Measurements from ENCODE around the gene LIMK1. TPM values are rescaled to one million over a fixed set of nuclear protein-coding genes. Genes with fewer than 3 reads are reported as not detected.

Gene LIMK1
- total and polyA plus RNA-seq, 11 donors: 6.3 to 23.2 (median 10.8) TPM

DNA sequence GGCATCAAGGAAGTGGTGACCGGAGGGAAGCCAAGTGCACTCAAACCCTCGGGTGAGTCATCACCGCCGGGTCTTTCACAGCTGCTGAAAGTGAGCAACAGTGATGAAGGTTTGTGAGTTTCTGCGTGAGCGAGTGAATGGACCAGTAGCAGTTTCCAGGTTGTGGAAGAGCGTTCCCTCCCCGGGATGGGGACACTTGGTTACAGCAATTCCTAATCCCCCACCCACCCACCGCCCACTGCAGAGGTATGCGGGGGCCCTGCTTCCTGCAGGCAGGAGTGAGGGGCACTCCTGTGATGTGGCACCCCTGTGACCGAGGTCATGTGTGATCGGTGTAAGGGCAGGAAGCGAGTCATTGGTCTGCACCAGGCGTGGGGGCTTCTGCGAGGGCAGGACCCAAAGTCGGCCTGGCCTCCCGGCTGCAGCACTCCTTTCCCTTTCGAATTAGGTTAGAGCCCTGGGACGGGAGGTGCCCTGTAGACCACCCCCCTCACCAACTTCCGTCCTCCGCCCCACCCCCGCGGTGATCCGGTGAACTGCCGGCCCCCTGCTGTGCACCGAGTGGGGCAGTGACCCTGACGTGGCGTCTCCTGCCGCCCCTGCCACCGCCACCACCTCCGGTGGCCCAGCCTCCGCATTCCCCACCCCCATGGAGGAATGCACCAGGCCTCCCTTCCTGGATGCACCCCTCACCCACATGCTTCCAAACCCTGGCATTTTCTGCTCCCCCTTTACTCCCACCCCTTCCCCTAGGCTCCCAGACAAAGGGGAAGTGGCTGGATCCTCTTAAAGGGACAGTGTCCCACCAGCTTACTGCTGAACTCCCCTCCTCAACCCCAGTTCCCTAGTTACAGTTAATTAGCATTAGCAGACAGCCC lies 10.9 kb downstream of the LIMK1 start:
- Histone ChIP-seq H3K36me3 (peaks cover 0 to 28% (median 21%) of the 10 kb centered on the region in 9 donors), H3K4me3 (peak overlapping the region; percentile 23 to 67 (median 46)), H3K9me3 (no peaks in the 10 kb centered on the region), H3K27ac (peak overlapping the region; percentile 3 to 91 (median 68)), H3K4me1 (peaks cover 2 to 35% (median 29%) of the 10 kb centered on the region in 12 donors), H3K27me3 (no peaks in the 10 kb centered on the region)
- intact Hi-C loops (cut with DNase I): loop anchor here in 3 of 10 donors (2.0 to 10.0 kb wide), 2 partner anchors 80 kb away; partner anchors contain the start of gene EIF4H (in 3 of the 3)
- TF ChIP-seq, protein P1, sequence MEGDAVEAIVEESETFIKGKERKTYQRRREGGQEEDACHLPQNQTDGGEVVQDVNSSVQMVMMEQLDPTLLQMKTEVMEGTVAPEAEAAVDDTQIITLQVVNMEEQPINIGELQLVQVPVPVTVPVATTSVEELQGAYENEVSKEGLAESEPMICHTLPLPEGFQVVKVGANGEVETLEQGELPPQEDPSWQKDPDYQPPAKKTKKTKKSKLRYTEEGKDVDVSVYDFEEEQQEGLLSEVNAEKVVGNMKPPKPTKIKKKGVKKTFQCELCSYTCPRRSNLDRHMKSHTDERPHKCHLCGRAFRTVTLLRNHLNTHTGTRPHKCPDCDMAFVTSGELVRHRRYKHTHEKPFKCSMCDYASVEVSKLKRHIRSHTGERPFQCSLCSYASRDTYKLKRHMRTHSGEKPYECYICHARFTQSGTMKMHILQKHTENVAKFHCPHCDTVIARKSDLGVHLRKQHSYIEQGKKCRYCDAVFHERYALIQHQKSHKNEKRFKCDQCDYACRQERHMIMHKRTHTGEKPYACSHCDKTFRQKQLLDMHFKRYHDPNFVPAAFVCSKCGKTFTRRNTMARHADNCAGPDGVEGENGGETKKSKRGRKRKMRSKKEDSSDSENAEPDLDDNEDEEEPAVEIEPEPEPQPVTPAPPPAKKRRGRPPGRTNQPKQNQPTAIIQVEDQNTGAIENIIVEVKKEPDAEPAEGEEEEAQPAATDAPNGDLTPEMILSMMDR (IDR thresholded peaks at IDR 0.05): no peak
- TF ChIP-seq POLR2A (IDR thresholded peaks at IDR 0.05): no peak
- peak; percentile 66 to 88 (median 86) for DNase-seq
- 18 to 40% (median 23%) methylated on average over 31 to 32 of the region's 32 CpGs for WGBS, 4 donors
- ATAC-seq: peak; percentile 7 to 84 (median 78)

DNA sequence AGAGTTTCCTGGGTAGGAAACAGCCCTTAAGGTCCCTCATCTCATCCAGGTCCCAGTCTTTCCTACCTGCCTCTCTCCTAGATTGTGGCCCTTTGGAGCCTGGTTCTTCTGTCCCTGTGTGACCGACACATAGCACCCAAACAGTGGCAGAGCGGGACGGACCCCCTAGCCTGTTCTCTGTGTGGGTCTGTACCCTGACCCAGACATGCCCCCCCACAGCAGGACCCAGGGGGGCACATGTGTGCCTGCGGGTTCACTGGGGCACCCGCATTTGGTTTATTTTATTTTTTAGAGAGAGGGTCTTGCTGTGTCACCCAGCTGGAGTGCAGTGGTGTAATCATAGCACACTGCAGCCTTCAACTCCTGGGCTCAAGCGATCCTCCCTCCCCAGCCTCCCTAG lies 11.5 kb downstream of the LIMK1 start:
- H3K4me1 ChIP-seq: peaks cover 2 to 35% (median 29%) of the 10 kb centered on the region in 12 donors
- no peaks in the 10 kb centered on the region for H3K27me3 ChIP-seq
- H3K36me3 ChIP-seq: peaks cover 0 to 35% (median 28%) of the 10 kb centered on the region in 9 donors
- H3K9me3 ChIP-seq: no peaks in the 10 kb centered on the region
- ATAC-seq (no peak), DNase-seq (peak in 1 of 5 donors; percentile 53)
- H3K27ac ChIP-seq: peak overlapping the region in 8 of 12 donors; percentile 29 to 91 (median 72)
- intact Hi-C loops (cut with DNase I): loop anchor here in 3 of 10 donors (2.0 to 10.0 kb wide), 2 partner anchors 80 kb away; partner anchors contain the start of gene EIF4H (in 3 of the 3)
- TF ChIP-seq, protein P1 (IDR thresholded peaks at IDR 0.05): no peak
- TF ChIP-seq POLR2A (IDR thresholded peaks at IDR 0.05): no peak
- peak overlapping the region in 10 of 12 donors; percentile 27 to 67 (median 52) for H3K4me3 ChIP-seq
- 92 to 98% (median 97%) methylated on average over 6 of the region's 6 CpGs for WGBS, 4 donors

DNA sequence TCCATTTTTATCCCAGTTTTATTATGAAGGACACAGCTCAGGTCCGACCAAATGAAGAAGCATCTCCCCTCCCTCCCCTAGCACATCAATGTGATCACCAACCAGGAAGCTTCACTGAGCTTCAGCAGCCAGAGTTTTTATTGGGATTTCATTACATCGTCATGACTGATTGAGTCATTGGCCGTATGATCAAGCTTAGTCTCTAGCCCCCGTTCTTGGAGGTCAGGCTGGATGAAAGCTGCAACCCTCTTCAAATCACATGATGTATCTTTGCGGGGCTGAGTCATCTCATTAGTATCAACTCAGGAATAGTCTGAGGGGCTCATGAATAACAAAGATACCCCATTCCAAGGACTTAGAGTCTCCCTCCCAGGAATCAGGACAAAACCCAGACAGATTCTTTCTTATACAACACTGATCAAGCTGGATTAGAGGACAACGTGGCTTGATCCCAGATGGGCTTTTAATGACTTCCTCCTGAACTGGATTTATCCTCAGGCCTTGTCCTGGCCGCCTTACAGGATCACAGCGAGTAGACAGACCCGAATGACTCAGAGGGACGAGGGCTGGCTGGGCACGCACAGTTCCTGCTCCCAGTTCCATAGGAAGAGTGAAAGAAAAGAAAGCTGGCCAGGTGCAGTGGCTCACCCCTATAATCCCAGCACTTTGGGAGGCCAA lies 14.5 kb downstream of the LIMK1 start:
- H3K27me3 ChIP-seq: no peaks in the 10 kb centered on the region
- ATAC-seq (peak in 1 of 4 donors; percentile 12), DNase-seq (peak in 1 of 5 donors; percentile 44)
- 85 to 91% (median 87%) methylated on average over 11 of the region's 11 CpGs for WGBS, 4 donors
- H3K4me1 ChIP-seq: peaks cover 2 to 34% (median 18%) of the 10 kb centered on the region in 12 donors
- H3K36me3 ChIP-seq: peaks cover 0 to 64% (median 39%) of the 10 kb centered on the region in 9 donors
- TF ChIP-seq, protein P1 (IDR thresholded peaks at IDR 0.05): no peak
- no peak for TF ChIP-seq POLR2A (IDR thresholded peaks at IDR 0.05)
- H3K27ac ChIP-seq: no peak overlapping the region
- intact Hi-C loops (cut with DNase I): loop anchor here in 2 of 10 donors (10.0 kb wide), 1 partner anchor 77 kb away; the partner anchor contains the start of gene EIF4H (in 2 of the 2)
- H3K4me3 ChIP-seq: no peak overlapping the region
- no peaks in the 10 kb centered on the region for H3K9me3 ChIP-seq
